NCI-H2196 treated with DMSO at 0.1 percent for 48 hours (cell line): ENCODE data around the gene ATRNL1.

Experiments used
- DNase-seq: peaks from one replicate; lab custom pipeline; 2025; ENCODE audit not compliant: unreplicated experiment; lab: John Stamatoyannopoulos, UW

The ATRNL1 gene

DNA sequence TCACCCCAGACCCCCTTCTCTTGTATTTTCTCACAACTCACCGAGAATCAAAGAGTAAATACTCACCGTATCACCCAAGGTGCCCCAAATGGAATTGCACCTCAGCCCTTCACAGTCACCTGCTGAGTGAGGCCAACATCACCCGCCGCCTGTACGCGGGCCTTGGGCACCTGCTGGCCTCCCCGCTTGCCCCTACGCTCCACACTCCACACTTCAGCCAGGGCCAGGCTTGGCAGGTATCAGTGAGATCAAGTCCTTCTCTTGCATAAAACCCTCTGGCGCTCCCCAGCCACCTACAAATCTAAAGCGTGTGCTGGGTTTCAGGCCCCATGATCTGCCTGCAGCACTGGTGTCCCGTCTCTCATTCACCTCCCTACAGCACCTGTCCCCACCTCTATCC lies 879.3 kb downstream of the ATRNL1 start:
- DNase-seq = no peak

DNA sequence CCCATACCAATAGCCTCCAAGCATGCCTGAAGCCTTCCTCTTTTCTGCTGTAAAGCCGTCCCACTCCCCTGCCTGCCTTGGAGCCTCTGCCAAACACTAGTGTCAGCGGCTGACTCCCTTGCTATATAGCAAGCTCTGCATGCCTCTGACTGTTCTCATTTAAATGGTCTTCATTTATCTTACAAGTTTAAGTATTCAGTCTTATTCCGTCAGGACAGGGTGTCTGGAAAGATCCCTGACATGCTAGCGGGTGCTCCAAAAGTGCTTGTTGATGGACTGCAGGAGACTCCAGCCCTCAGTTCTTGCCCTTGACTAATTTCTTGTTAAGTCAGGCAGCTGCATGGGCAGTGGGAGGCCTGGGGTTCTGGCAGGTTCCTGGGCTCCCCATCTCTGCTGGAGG lies 881.2 kb downstream of the ATRNL1 start:
- no peak for DNase-seq

DNA sequence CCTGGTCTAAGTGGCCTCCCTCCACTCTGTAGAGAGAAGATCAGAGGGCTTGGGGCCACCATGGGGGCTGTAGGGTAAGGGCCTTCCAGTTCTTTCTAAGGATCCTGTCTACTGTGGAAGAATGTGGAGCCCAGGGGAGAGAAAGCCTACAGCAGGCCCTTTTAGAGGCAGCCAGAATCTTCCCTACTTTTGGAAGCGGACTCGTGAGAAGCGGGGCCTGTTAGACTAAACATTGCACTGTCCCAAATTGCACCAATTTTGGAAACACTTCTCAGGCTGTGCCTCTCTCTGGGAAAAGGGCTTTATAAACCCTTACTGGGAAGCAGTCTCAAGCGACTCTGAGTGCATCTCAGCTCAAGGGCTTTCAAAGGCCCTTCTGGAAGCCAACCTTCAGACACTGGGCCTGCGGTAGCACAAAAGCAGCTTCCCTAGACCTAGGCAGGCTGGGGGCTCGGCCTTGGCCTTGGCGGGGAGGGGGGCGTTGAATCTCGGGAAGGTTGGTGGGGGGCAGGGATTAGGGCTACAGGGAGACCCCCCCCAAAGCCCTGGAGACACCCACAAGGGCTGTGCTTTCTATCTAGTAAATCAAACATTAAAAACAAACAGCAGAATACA lies 881.8 kb downstream of the ATRNL1 start:
- no peak for DNase-seq

DNA sequence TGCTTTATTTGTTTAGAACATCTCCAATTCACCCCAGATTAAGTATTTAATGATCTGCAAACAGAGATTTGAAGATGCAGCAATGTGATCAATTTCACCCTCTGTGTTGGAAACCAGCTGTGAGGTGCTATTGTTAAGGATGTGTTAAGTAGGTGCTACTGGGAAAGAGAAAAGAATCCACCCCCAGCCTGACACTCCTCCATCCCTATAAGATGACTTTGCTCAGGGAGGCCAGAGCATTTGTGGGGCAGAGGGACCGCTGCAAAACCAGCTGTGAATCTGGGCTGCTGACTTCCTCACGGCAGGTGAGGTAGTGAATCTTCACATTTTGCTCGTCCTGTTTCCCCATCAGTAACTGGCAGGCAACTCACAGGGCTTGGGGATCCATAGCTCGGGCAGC lies 882.3 kb downstream of the ATRNL1 start:
- DNase-seq = no peak

DNA sequence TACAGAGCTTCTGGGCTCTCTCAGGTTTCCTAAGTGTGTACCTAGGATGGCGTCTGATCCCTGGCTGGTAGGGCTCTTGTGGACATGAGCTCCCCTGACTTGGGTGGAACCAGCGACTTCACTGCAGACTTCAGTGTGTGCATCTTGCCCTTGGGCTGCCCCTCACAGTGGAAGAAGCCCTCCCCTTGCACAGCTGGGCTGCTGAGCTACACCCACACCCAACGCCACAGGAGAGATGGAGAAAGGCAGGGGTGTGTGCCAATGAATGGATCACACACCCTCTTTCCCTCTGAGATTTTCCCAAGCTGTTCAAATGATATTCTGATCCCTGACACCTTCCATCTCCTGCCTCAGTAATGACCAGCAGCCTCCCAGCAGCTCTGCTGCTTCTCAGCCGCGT lies 883.2 kb downstream of the ATRNL1 start:
- no peak for DNase-seq

DNA sequence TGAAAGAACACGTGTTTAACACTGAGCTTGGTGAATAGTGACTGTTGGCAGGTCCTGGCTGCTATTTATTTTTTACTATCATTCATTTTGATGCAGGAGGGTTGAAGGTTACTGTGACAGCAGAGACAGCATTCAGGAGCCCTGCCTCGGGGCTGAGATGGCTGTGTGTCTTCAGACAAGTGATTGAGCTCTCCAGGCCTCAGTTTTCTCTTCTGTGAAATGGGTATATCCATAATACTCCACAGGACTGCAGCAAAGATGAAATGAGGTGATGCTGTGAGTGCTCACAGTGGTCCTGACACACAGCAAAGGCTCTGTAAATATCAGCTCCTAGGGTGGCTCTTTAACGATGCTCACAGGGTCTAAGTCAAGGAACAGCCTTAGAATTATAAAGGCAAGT lies 884.7 kb downstream of the ATRNL1 start:
- no peak for DNase-seq

DNA sequence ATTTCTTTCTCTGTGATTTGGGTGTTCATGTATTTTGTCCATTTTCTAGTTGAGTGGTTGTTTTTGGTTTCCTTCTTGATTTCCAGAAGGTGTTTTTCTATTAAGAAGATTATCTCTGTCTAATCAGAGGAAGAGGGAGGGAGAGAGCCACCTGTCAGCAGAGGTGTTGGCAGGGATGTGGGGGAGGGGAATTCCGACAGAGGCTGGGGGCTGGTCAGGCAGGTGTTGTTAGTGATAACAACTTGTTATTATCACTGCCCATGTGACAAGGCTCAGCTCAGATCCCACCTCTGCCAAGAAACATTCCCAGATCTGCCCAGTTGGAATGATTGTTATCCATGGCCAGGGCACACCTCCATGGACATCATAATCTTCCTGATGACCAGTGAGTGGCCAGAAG lies 886.4 kb downstream of the ATRNL1 start:
- DNase-seq = no peak

DNA sequence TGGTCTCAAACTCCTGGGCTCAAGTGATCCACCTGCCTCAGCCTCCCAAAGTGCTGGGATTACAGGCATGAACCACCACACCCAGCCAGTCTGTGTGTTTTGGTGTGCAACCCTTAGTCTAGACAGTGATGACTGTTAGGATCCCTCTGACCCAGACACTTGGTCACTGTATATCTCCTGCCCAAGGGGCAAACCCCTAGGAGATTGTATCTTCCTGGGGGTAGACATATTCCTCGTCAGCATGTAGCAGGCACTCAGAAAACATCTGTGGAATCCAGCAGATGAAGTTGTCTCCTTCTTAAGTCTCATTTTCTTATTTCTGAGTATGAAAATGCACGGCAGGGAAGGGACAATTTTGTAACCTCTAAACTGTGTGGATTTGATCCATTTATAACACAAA lies 887.3 kb downstream of the ATRNL1 start:
- no peak for DNase-seq

DNA sequence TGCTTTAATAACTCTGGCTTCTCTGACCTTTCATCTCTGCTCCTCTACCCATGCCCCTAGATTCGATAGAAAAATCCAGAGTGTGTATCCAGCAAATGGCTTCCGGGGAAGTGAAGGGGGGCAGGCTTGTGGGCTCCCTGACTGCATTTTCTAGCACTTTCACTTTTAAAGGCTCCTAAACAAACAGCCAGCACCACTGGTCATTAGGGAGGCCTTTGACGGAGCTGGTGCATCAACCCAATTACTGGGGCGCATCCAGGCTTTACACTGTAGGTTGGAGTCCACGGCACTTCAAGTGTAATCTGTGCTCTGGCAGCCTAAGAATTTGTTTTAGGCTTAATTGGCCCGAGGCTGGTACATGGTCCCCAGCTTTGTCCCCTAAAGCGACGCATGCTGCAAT lies 887.9 kb downstream of the ATRNL1 start:
- no peak for DNase-seq

DNA sequence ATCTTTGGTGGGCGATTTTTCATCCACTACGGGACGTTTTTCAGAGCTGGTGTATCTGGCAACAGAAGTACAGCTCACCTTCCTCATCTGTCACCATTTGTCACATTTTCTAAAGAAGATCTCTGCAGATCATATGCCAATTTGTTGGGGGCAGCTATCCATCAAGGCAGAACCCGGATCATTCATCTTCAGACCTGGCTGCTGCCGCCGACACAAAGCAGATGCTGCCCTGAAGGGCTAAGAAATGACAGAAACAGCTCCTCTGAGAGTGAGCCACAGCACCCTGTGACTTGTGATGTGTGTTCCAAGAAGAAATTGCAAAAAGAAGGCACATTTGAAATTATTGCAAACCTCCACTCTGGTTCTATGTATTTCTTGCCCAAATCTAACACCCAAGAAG lies 888.9 kb downstream of the ATRNL1 start:
- no peak for DNase-seq

DNA sequence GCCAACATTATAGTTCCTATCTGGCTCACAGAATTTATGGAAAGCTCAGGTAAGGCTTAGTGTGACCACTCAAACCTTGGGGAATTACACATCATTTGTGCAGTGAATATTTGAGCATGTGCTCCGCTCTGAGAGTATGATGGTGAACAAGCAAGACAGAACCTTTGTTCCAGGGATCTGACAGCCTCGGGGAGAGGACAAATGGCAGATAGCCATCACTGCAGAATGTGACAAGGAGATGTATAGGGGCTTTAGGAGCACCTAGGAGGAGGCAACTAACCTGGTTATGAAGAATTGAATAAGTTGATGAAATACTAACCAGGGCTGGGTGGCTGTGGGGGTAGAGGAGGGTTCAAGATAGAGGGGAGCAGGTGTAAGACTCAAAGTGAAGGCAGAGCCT lies 889.4 kb downstream of the ATRNL1 start:
- no peak for DNase-seq

DNA sequence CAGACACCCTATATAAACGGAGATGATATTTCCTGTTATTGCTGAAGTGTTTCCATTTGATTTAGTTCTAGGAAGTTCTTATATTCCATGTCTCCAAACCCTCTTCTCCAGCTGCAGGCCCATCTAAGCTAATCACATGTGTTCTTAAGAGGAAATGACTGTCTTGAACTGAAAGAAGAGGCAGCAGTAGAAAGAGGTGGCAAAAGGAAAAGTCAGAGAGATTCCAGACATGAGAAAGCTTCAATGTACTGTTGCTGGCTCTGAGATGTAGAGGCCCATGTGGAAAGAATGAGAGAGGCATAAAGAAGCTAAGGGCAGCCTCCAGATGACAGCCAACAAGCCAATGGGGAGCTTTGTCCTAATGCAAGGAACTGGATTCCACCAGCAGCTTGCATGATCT lies 892.6 kb downstream of the ATRNL1 start:
- no peak for DNase-seq

DNA sequence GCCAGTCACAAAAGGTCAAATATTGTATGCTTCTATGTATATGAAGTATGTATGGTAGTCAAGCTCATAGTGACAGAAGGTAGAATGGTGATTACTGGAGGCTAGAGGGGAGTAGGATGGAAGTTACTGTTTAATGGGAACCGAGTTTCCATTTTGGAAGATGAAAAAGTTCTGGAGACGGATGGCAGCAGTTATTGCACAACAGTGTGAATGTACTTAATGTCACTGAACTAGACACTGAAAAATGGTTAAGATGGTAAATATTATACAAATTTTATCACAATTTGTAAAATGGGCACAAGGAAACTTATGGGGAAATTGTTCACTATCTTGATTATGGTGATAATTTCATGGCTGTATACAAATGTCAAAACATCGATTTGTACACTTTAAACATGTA lies 895.2 kb downstream of the ATRNL1 start:
- DNase-seq = no peak

DNA sequence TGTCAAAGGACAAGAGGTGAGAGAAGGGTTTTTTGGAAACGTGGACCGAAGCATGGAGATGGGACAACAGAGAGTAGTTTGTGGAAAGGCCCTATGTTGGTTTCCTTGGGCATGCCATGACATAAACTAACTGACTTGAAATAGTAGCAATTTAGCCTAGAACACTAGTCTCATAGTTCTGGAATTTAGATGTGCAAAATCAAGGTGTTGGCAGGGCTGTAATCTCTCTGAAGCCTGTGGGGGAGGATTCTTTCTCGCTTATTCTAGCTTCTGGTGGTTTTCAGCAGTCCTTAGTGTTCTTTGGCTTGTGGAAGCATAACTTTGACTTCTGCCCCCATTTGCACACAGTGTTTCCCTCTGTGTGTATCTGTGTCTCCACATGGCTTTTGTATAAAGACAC lies 896.5 kb downstream of the ATRNL1 start:
- no peak for DNase-seq

DNA sequence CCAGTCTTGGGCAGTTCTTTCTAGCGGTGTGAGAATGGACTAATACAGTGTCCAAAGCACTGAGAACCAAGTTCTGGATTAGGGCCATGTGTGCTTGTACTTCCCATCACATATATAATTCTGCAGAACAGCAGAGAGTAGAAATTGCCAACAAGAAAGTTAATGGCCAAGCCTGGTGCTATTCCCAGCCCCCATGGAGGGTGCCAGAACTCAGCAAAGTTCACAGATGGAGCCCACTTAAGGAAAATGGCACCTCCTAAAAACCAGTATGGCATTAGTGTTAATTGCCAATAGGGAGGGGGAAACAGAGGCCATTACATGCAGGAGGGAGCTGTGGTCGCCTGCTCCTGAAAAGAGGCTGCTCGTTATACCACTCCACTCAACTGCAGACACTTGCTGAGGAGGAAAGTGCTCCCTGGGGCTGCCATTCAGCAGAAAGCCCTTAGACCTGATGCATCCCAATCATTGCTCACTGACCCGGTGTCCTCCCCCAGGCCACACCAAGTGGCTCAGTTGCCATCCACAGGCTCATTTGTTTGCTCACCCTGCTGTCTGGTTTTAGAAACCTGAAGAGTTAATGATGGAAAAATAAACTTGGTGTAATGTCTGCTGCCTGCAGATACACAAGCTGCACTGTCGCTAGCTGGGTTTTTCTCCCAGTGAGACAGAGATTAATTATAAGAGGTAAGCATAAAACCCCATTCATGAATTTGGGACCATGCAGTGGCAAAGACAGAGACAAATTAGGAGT lies 899.2 kb downstream of the ATRNL1 start:
- DNase-seq = no peak

DNA sequence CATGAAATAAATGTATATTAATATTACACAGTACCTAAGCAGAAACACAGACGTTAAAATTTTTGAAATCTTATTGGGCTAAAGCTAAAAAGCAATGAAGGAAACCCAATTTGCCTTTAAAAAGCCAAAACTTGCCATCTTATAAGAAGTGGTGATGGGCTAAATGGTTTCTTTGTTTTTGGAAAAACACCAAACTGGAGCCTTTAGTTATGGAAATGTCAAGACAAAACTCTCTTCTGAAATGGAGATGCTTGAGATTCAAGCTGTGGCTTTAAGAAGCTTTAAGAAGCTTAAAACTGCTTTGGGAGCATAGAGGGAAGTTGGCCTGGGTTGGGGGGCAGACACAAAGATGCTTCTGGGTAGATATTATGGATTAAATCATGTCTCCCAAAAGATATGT lies 902.9 kb downstream of the ATRNL1 start:
- no peak for DNase-seq

DNA sequence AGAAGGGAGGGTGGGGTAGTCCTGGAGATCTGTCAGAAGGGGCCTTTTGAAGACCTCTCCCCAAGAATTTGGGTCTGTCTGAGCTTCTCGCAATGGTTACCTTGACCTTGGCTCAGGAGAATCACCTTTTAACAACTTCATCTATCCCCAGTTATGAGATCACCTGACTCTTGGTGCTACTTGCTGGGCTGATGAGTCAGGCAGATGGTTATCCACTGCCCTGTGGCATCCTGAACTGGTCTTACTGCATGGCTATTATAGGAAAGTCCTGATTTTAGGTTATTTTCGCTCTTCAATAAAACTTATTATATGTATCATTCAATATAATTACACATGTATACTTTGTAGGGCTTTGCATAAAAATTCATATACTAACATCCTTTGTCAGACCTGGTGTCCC lies 905.1 kb downstream of the ATRNL1 start:
- DNase-seq = no peak
